GM18526 (cell line): ENCODE data around the gene SLC16A5.

ENCODE experiments used
- POLR2A ChIP-seq: IDR thresholded peaks from 3 replicates; pipeline ENCODE4 v1.6.1; 2011; ENCODE audit not compliant: insufficient read length; ENCODE audit errors: extremely low read depth

The SLC16A5 gene

DNA sequence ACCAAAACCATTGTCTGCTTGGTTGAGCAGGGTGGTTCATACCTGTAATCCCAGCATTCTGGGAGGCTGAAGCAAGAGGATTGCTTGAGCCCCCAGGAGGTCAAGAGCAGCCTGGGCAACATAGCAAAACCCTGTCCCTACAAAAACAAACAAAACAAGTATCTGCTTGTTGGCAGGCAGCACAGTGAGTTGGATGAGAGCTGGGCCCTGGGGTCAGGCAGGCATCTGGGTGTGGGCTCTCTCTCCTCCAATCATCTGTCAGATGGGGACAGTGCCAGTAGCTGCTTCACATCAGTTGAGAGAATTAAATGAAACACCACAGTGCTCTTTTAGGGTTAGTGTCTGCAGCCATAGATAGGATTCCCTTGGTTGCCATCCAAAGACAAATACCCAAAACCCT, 27.8 kb downstream of the SLC16A5 start:
- TF ChIP-seq POLR2A, result no peak

DNA sequence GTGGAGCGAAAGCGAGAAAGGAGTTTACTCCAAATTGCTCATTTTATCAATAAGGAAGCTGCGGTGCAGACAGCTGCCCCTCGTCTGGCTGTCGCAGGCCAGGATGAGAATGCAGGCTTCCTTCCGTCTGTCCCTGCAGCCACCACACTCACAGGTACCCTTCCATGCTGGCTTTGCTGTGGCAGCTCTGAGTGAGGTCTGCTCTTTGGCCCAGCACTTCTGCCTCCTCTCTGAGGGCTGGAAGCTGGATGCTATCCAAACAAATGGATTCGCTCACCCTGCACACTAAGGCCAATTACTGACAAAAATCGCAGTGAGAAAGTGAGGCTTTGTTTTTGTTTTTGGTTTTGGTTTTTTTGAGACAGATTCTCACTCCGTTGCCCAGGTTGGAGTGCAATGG, 29.0 kb downstream of the SLC16A5 start:
- TF ChIP-seq POLR2A, result no peak

DNA sequence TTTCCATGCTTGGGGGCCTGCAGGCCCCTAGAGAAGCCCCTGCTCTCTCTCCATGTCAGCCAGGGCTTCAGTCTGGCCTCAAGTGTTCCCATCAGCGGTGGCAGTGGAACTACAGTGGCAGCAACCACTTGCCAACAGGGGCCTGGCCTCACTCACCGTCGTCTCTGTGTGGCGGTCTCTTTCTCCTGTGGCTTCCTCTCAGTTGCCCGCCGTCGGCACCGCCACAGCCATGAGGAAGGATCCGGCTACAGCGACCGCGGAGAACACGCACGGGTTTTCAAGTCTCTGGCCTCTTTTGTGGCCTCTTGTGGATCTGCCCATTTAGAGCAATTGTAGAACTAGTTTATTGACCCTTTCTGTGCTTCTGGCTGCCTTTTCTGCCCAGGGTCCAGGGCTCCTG, 30.6 kb downstream of the SLC16A5 start:
- TF ChIP-seq POLR2A, result no peak

DNA sequence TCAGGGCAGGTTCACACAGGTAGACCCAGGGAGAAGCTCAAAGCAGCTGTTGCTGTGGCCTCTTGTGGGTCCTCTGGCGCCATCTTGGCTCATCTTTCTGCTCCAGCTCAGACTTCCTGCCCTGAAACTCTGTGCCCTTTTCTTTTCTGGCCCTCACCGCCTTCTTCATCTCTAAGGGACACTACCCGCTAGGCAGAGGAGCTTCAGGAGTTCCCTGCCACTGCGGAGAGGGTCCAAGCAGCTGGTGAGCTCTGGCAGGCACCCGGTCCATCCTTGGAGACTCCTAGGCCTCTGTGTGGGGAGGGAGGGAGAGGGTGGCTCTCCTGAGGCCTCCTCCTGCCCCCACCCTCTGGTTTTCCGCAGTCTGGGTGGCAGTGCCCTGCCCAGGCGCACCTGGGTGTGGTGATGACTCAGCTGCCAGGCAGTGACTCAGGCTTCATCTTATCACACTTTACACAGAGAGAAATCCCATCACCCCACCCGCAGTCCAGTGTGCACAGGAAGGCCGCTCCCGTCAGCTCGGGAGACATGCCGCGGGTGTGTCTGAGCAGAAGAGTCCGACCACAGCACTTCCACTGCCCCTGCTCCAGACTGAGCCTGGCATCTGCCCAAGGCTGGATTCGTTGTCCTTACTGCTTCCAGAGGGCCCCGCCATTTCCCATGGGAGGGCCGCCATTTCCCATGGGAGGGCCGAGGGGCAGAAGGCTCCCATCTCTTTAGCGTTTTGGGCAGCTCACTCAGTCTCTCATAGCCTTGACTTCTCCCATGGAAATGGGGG, 36.5 kb downstream of the SLC16A5 start:
- TF ChIP-seq POLR2A, result no peak

DNA sequence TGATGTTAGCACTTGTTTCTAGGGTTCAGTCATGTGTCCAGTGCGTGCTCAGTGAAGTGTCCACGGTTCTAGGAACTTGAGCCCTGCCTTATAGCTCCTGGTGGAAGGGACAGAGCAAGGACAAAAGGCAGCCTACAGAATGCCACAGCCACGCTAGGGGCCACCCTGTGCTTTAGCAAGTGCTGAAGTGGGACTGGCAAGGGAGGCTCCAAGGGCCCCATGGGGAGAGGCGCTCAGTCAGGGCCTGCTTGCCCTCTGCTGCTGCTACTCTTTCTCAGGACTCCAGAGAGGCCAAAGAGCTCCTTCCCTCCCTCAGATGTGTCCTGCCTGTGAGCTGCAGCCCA, 37.0 kb downstream of the SLC16A5 start:
- TF ChIP-seq POLR2A, result no peak

DNA sequence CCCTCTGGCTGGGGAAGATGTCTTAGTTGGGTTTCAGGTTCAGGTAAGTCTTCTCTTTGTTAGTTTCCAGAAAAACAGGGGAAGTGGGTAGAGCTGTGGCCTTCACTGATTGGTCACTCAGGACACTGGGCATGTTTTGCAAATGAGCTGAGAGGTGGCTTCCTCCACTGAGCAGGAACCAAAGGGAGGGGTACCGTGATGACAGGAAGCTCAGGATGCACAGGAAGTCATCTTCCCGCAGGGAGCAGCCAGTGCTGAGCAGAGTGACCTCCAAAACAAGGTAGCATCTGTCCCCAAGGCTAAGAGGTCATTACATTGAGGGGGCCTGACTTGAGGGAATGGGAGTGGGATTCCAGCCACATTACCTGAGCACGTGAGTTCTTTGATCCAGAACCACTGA, 38.2 kb downstream of the SLC16A5 start:
- no peak for TF ChIP-seq POLR2A

DNA sequence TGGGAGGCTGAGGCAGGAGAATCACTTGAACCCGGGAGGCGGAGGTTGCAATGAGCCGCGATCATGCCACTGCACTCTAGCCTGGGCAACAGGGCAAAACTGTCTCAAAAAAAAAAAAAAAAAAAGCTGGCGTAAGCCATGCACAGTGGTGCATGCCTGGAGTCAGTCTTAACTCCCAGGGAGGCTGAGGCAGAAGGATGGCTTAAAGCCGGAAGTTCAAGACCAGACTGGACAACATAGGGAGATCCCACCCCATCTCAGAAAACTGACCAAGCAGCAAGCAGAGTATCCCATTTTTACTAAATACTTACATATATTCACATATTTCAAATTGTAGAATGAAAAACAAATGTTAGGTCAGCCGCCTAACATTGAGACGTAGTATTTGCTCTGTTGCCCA, 39.2 kb downstream of the SLC16A5 start:
- TF ChIP-seq POLR2A, result no peak

DNA sequence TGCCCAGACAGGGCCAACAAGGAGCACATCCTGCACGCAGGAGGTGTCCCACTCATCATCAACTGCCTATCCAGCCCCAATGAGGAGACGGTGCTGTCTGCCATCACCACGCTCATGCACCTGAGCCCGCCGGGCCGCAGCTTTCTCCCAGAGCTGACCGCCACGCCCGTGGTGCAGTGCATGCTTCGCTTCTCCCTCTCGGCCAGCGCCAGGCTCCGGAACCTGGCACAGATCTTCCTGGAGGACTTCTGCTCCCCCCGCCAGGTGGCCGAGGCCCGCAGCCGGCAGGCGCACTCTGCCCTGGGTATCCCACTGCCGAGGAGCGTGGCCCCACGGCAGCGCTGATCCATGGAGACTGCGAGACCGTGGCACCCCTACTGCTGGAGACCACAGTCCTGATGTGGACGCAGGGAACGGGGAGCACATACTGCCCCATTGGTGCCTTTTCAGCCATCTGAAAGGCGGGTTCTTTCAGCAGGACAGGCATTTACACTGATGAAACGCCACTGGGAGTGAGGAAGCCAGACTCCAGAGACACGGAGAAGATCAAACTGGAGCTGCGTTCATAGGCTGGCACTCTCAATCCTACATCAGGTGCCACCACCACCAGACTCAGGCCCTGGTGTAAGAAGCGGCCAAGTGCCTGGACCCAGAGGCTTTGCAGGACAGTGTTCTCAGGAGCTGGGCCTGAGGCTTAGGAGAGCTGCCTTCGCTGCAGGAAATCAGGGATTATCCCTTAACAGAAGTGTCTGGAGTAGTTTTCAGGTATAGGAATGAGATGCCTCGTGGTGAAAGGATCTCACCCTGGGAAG, 41.1 kb downstream of the SLC16A5 start:
- TF ChIP-seq POLR2A, result no peak

DNA sequence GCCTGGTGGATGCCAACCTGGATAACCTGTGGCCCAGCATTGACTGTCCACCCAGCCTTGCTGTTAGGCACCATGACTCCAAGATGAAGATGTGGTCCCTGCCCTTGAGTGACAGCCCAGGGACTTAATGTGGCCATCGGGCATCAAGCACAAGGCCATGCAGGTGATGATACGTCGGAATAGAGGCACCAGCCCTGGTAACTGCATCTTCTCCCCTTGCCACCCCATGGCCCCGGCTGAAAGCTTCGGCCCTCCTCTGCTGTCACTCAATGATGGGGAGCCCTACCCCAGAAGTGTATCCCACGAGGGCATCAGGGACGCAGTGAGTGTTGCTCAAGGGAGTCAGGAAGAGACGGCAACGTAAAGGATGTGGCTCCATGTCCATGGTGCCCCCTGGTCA, 41.8 kb downstream of the SLC16A5 start:
- TF ChIP-seq POLR2A, result no peak

DNA sequence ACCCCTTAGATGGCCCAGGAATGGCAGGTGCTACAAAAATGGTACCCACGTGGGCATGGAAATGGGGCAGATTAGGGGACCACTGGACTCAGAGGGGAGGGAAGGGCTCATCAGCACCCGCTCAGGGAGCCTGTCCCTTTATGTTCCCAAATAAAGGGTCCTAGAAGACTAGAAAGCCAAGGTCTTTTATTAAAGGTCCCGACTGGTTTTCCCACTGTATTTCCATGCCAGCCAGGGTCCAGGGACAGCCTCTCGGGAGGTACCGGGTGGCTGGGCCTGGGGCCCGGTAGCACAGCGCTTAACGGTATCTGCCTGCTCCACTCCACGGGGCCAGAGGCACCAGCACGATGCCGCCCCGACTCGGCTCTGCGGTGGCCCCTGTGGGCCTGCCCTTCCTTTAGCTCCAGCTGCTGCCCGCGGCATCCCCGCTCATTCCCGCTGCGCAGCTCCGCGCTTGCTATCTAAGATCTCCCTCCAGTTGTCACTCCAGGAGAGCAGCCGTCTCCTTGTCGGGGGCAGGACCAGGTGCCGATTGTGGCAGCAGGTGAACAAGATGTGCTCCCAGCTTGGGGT, 42.4 kb downstream of the SLC16A5 start:
- TF ChIP-seq POLR2A, result no peak

DNA sequence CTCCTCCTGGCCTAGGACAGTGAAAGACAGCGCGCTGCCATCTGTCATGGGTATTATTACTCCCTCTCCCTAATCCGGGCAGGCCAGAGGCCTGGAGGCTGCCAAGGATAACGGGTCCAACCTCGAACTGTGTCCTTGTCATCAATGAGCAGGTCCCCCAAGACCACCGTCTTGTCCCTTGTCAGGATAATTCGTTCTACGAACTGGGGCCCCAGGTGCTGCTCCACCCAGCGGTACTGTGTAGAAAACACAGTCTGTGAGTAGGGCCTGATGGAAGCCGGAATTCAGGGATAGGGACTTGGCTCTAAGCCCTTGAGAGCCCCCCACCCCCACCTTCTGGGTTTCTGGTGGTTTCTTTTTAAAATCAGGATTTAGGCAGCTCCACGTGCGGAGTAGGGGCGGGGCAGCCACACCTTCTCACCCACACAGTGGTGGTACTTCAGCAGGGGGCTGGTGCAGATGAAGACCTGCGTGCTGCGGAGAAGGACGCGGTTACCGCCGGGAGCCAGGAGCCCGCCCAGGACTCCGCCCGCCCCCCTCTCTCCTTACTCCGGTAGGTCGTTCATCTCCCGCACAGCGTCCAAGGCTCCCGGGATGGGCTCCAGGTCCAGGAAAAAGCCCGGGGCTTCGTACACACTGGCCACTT, 43.0 kb downstream of the SLC16A5 start:
- TF ChIP-seq POLR2A, result no peak

DNA sequence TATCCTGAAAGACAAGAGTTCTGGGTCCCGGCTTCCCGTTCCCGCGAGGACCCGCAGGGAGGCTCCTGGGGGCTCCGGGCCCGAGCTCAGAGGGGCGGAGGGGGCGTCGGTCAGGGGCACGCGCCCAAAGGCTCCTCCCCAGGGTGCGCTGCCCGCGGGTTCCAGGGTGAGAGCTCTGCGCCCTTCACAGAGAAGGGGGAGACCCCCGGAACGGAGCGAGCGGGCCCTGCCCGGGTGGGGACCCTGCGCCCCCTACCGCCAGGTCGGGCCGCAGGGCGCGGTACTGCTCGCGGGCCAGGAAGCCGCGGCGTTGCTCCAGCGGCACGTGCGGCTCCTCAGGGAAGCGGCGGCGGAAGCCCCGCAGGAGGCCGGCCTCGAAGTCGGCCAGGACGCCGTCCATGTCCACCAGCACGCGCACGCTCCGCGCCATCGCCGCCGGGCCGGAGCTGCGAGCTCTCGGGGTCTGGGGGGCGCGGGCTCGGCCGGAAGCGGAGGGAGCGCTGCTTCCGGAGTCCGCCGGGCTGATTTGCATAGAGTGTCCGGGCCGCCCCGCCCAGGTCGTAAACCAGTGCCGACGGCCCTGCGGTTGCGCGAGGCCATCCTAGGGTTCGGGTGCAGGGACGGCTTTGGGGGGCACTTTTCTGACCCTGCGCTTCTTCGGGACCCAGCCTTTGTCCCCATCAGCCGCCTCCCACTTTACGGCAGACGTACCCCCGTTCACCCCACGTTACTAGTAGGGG, 43.7 kb downstream of the SLC16A5 start, which contains the start of gene NT5C:
Gene NT5C, minus strand, starts transcription at position 465 of the 740 bp plus-strand sequence. Its CDS starts 35 bp downstream, at position 430.
- peak; percentile 90 for TF ChIP-seq POLR2A

DNA sequence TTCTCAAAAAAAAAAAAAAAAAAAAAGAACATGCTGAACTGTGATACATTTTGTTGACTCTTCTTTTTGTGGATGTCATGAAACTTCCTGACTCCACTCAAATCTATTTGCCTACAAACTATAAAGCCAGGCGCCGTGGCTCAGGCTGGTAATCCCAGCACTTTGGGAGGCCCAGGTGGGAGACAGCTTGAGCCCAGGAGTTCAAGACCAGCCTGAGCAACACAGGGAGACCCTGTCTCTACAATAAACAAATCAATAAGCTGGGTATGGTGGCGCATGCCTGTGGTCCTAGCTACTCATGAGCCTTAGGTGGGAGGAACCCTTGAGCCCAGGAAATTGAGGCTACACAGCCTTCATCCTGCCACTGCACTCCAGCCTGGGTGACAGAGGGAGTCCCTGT, 45.2 kb downstream of the SLC16A5 start:
- no peak for TF ChIP-seq POLR2A

DNA sequence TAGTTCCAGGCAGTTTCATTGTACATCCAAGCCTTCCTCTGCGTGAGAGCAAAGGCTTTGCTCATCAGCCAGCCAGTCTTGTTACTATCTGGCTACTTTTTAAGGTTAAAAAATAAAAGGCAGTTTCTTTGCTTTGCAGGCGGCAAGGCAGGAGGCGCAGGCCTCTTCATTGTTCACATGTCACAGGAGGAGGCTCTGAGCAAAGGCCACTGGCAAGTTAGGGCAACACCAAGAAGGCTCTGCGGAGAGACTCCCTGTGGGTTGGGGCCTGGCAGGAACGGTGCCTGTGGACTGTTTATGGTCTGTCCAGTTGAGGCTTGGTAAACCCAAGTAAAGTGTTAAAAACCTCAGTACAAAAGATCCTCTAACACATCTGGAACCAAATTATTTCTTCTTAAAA, 47.7 kb downstream of the SLC16A5 start:
- no peak for TF ChIP-seq POLR2A

DNA sequence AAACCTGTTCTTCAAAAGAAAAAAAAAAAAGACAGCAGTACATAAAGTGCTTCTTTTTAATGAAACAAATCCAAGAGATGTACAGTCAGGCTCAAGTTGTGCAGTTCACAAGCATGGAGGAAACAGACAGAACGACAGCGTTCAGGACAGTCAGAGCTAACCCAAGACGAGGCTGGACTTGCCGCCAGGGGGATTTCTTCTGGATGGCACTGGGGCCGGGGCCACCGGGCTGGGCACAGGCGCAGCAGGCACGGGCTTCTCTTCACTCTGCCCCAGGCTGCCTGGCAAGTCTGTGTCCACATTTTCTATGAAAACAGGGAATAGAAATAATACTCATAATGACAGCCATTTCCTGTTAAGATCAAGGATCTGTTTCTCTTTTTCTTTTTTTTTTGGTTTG, 48.2 kb downstream of the SLC16A5 start:
- no peak for TF ChIP-seq POLR2A

DNA sequence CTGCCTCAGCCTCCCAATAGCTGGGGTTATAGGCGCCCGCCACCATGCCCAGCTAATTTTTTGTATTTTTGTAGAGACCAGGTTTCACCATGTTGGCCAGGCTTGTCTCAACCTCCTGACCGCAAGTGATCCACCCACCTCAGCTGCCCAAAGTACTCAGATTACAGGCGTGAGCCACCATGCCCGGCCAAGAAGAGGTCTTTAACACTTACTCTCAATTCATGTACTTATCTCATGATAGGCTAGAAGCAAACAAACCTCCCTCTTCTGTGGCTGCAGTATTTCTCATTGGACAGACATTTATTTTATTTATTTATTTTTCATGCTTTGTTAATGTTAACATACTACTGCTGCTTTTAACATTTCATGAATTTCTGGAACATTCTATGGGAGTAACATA, 50.8 kb downstream of the SLC16A5 start:
- no peak for TF ChIP-seq POLR2A
